ENCODE data around the gene SLC4A9. TPM values are rescaled to one million over a fixed set of nuclear protein-coding genes. Genes with fewer than 3 reads are reported as not detected.

Gene SLC4A9
- not detected in 2 replicates for total RNA-seq

GRCh38 chr5:140360101-140360500, at the start of gene SLC4A9:
Gene SLC4A9, plus strand, starts transcription at chr5:140360194. Its CDS starts 43 bp downstream, at chr5:140360237.

GRCh38 chr5:140346348-140347221, 13.4 kb upstream of the SLC4A9 start, which contains the start of gene HBEGF:
Gene HBEGF, minus strand, starts transcription at chr5:140346603. Its CDS starts 275 bp downstream, at chr5:140346328.

GRCh38 chr5:140401362-140402257, 41.6 kb downstream of the SLC4A9 start, which contains the start of gene ANKHD1:
Gene ANKHD1, plus strand, starts transcription at chr5:140401833. Its CDS starts 135 bp downstream, at chr5:140401968.

Other genes with a start within 250 kb of the SLC4A9 start
- 11.5 and 18.3 TPM in 2 replicates for gene PURA, start 246.1 kb upstream of the SLC4A9 start, total RNA-seq
- gene IGIP, start 234.3 kb upstream of the SLC4A9 start, total RNA-seq = 3.7 and 7.9 TPM in 2 replicates
- gene CYSTM1, start 185.0 kb upstream of the SLC4A9 start, total RNA-seq = 12.0 and 13.3 TPM in 2 replicates
- gene PFDN1, start 57.1 kb upstream of the SLC4A9 start, total RNA-seq = 46.9 and 62.9 TPM in 2 replicates
- 17.5 and 21.1 TPM in 2 replicates for gene HBEGF, start 13.6 kb upstream of the SLC4A9 start, total RNA-seq
- 51.0 and 71.2 TPM in 2 replicates for gene ANKHD1, start 41.6 kb downstream of the SLC4A9 start, total RNA-seq
- 0.54 and 0.75 TPM in 2 replicates for gene EIF4EBP3, start 187.5 kb downstream of the SLC4A9 start, total RNA-seq
- gene SRA1, start 197.3 kb downstream of the SLC4A9 start, total RNA-seq = 19.2 and 20.9 TPM in 2 replicates
- gene APBB3, start 204.4 kb downstream of the SLC4A9 start, total RNA-seq = 4.9 and 12.1 TPM in 2 replicates
- 18.4 and 19.8 TPM in 2 replicates for gene SLC35A4, start 204.6 kb downstream of the SLC4A9 start, total RNA-seq

Data from endothelial cell of coronary artery (primary cell).